ENCODE data around the gene CNTNAP2.

- TF ChIP-seq CTCF (IDR thresholded peaks at IDR 0.05) (no peak), POLR2A (IDR thresholded peaks at IDR 0.05) (no peak)
Measured at GRCh38 chr7:148147438-148147837, 2030.8 kb downstream of the CNTNAP2 start.

Data from uterus (tissue), 2 donors.